K562 (cell line): ENCODE measurements around the gene ARL14. TPM values are rescaled to one million over a fixed set of nuclear protein-coding genes. Genes with fewer than 3 reads are reported as not detected.

Source experiments
- ATAC-seq: fragments of 200-7000 bp; cut with Tn5 transposase; 3 replicates; pipeline ENCODE4 v1.9.1; 2020; ENCODE audit warnings: moderate library complexity
- BruUV-seq: library from RNA; stranded (reverse); fragments of 400-500 nt; replicated peaks from 2 replicates; lab custom pipeline; 2021; lab: Mats Ljungman, UMichigan
- CTCF ChIA-PET: fragments of 300-600 bp; formaldehyde crosslinking; extraction: SDS; loops from one replicate; lab custom pipeline; 2021; ENCODE audit warnings: low intra/inter-chr PET ratio; lab: Yijun Ruan, JAX
- POLR2A ChIA-PET: fragments of 300-600, 350-650 bp; sonication (Branson Sonifier 250); formaldehyde crosslinking; extraction: SDS; loops from one replicate; lab custom pipeline; 2021; ENCODE audit warnings: antibody characterized with exemption, inconsistent platforms; lab: Yijun Ruan, JAX
- DNase-seq, 4 experiments: peaks; one replicate each; pipeline versions ENCODE4 v3.0.0 to v3.0.0-alpha.2; 2011 to 2018; ENCODE audit warnings: low spot score in 3 of 4, mixed read lengths in 3 of 4; ENCODE audit errors: extremely low read depth in 1 of 4
- FAIRE-seq: peaks from 2 replicates; lab custom pipeline; 2011; peaks lifted over from hg19 to GRCh38; lab: Jason Lieb, UNC
- H2AFZ ChIP-seq: 2 replicates; pipeline ENCODE4 v1.6.0; 2011; ENCODE audit warnings: low read depth, low read length, control low read depth, inconsistent platforms
- H3K27ac ChIP-seq: fragments of 200-600 bp; 3 replicates; pipeline ENCODE4 v1.8.0; 2011; ENCODE audit warnings: low read depth, mild to moderate bottlenecking, control low read depth, inconsistent platforms, low read length, moderate library complexity, mixed read lengths; ENCODE audit errors: extremely low read depth
- H3K27me3 ChIP-seq, 2 experiments: fragments of 300-600 bp in 1 of 2; 2 replicates in 1 of 2; 3 replicates in 1 of 2; pipeline versions ENCODE4 v1.6.0 to v1.8.0; 2011; ENCODE audit warnings: inconsistent platforms in 2 of 2, low read length in 2 of 2, mild to moderate bottlenecking in 1 of 2, mixed read lengths in 1 of 2, moderate library complexity in 1 of 2; ENCODE audit not compliant: control insufficient read depth in 2 of 2, insufficient read depth in 2 of 2
- H3K36me3 ChIP-seq: fragments of 300-600 bp; 3 replicates; pipeline ENCODE4 v1.8.0; 2011; ENCODE audit warnings: mild to moderate bottlenecking, low read length, inconsistent platforms; ENCODE audit not compliant: control insufficient read depth, insufficient read depth
- H3K4me1 ChIP-seq, 2 experiments: fragments of 200-600 bp in 1 of 2; replicated peaks in 1 of 2; 2 replicates in 1 of 2; 3 replicates in 1 of 2; pipeline versions ENCODE4 v1.5.1 to v1.8.0; 2011; ENCODE audit warnings: inconsistent platforms in 2 of 2, low read length in 2 of 2, mild to moderate bottlenecking in 1 of 2, mixed read lengths in 1 of 2, moderate library complexity in 1 of 2; ENCODE audit not compliant: control insufficient read depth in 2 of 2, insufficient read depth in 2 of 2
- H3K4me2 ChIP-seq: 2 replicates; pipeline ENCODE4 v1.6.1; 2011; ENCODE audit warnings: low read length, control low read depth, inconsistent platforms, mixed read lengths; ENCODE audit not compliant: insufficient read depth
- H3K4me3 ChIP-seq: fragments of 200-600 bp; sonication (generic), shearing (Covaris generic); 2 replicates; pipeline ENCODE4 v1.5.1; 2016; ENCODE audit warnings: control low read depth, inconsistent platforms
- H3K79me2 ChIP-seq: fragments of 200-600 bp; 3 replicates; pipeline ENCODE4 v1.8.0; 2011; ENCODE audit warnings: low read length, inconsistent platforms; ENCODE audit not compliant: control insufficient read depth, insufficient read depth
- H3K9ac ChIP-seq, 2 experiments: 2 replicates each; pipeline versions ENCODE4 v1.6.0 to v1.6.1; 2011; ENCODE audit warnings: low read depth in 2 of 2, low read length in 2 of 2, control low read depth in 1 of 2, inconsistent platforms in 1 of 2, mild to moderate bottlenecking in 1 of 2, mixed read lengths in 1 of 2; ENCODE audit not compliant: insufficient read depth in 1 of 2
- H3K9me1 ChIP-seq: one replicate; pipeline ENCODE4 v1.6.0; 2011; ENCODE audit warnings: inconsistent platforms, mild to moderate bottlenecking, low read length, moderate library complexity; ENCODE audit not compliant: control insufficient read depth, insufficient read depth
- H3K9me3 ChIP-seq: replicated peaks from 2 replicates; pipeline ENCODE4 v1.5.1; 2011; ENCODE audit warnings: low read depth, low read length, inconsistent platforms; ENCODE audit not compliant: control insufficient read depth, insufficient read depth
- H4K20me1 ChIP-seq: replicated peaks from 2 replicates; pipeline ENCODE4 v1.6.1; 2011; ENCODE audit warnings: low read length, inconsistent platforms, mixed read lengths; ENCODE audit not compliant: control insufficient read depth, insufficient read depth
- MGA ChIP-seq: fragments of 450-650 bp; IDR thresholded peaks from 2 replicates; pipeline ENCODE4 v1.6.1; 2016; ENCODE audit warnings: mild to moderate bottlenecking, moderate library complexity
- WGBS: fragments of 100-300 bp; shearing (Covaris generic); methylation state at CpG from one replicate; pipeline ENCODE4 v1.1.6; 2016; ENCODE audit warnings: low coverage, mixed read lengths; ENCODE audit not compliant: insufficient coverage; ENCODE audit errors: missing lambda C conversion rate; 5-methylcytosine and 5-hydroxymethylcytosine counted together
- in situ Hi-C: fragments of 300-500 bp; cut with MboI; formaldehyde crosslinking; loops from 4 replicates; pipeline ENCODE4 v1.15.0; 2018; ENCODE audit warnings: inconsistent platforms, mixed read lengths
- intact Hi-C: fragments of 100-400 bp; cut with micrococcal nuclease; formaldehyde crosslinking; loops from 2 replicates; pipeline ENCODE4 v1.14.2; 2022
- polyA plus RNA-seq, 8 experiments: library from polyadenylated mRNA; depleted of rRNA in 4 of 8; stranded (reverse) in 5 of 8; unstranded in 3 of 8; fragments of >200 nt; fragmentation: Nextera tagmentation in 2 of 8; fragmentation: Illumina TruSeq in 1 of 8; extraction: Ambion mirVana in 2 of 8; extraction: Trizol in 1 of 8; gene quantifications; 2 replicates each; pipeline versions ENCODE4 v1.2.1 to v1.2.3, GENCODE V29; 2011 to 2014; ENCODE audit warnings: inconsistent platforms in 1 of 8, missing spikeins in 1 of 8
- total RNA-seq, 7 experiments: library from RNA; depleted of rRNA in 6 of 7; stranded (reverse); fragments of >200 nt in 6 of 7; fragmentation: Illumina TruSeq in 2 of 7; extraction: Trizol in 2 of 7; gene quantifications; 2 replicates each; pipeline versions ENCODE4 v1.2.1 to v1.2.3, GENCODE V29; 2011 to 2021; ENCODE audit warnings: low replicate concordance in 1 of 7

The ARL14 gene
- total and polyA plus RNA-seq, 9 of the 15 experiments (the other 6 are each of a cell fraction or from before 2014, with no cell fraction given), result not detected

- intact Hi-C loops, result no loop called here
- H3K9ac ChIP-seq, result no peak overlapping the region
These were observed 42.8 kb downstream of the ARL14 start for GRCh38 chr3:160719710-160720109.

More at GRCh38 chr3:160719710-160720109, 42.8 kb downstream of the ARL14 start:
- DNase-seq (peak in 1 of 4 experiments; percentile 6), ATAC-seq (peak; percentile 57), FAIRE-seq (no peak)
- Histone ChIP-seq H3K9me3 (no peaks in the 10 kb centered on the region), H2AFZ (no peak overlapping the region), H3K36me3 (no peaks in the 10 kb centered on the region), H3K4me3 (no peak overlapping the region), H3K9me1 (no peaks in the 10 kb centered on the region), H3K4me2 (no peak overlapping the region), H3K79me2 (no peaks in the 10 kb centered on the region), H3K27ac (no peak overlapping the region), H4K20me1 (no peaks in the 10 kb centered on the region), H3K27me3 (no peaks in the 10 kb centered on the region), H3K4me1 (no peaks in the 10 kb centered on the region)
- no peak for TF ChIP-seq MGA
- ChIA-PET POLR2A (interaction anchor here (1.6 kb wide), 1 partner anchor 12 kb away, joined by 3 read pairs; no protein-coding TSS in a partner anchor), CTCF (no interaction called here)
- in situ Hi-C loops, result no loop called here
- BruUV-seq, result no TSS peak
- under 1% methylated on average over 11 of the region's 11 CpGs for WGBS
